H9 (cell line): ENCODE data around the gene ZNHIT1. TPM values are rescaled to one million over a fixed set of nuclear protein-coding genes. Genes with fewer than 3 reads are reported as not detected.

Experiments
- DNase-seq: peaks from one replicate; pipeline ENCODE4 v3.0.0-alpha.2; 2017
- H2AFZ ChIP-seq: one replicate; pipeline ENCODE4 v1.6.1; 2013; ENCODE audit warnings: mild to moderate bottlenecking, low read length, control low read depth, moderate library complexity
- H2AK5ac ChIP-seq: 2 replicates; pipeline ENCODE4 v1.6.1; 2013; ENCODE audit warnings: low read length, control low read depth, mixed read lengths; ENCODE audit not compliant: insufficient read length
- H2BK120ac ChIP-seq: one replicate; pipeline ENCODE4 v1.6.1; 2013; ENCODE audit warnings: low read depth, mild to moderate bottlenecking, low read length, control low read depth, inconsistent platforms; ENCODE audit not compliant: poor library complexity, severe bottlenecking
- H2BK12ac ChIP-seq: 2 replicates; pipeline ENCODE4 v1.6.1; 2013; ENCODE audit warnings: low read length, control low read depth, mixed read lengths, low read depth; ENCODE audit not compliant: insufficient read length
- H2BK15ac ChIP-seq: 2 replicates; pipeline ENCODE4 v1.6.1; 2013; ENCODE audit warnings: low read depth, low read length, control low read depth
- H2BK20ac ChIP-seq: one replicate; pipeline ENCODE4 v1.6.1; 2013; ENCODE audit warnings: low read depth, mild to moderate bottlenecking, low read length, control low read depth, inconsistent platforms; ENCODE audit not compliant: poor library complexity, severe bottlenecking
- H2BK5ac ChIP-seq: 2 replicates; pipeline ENCODE4 v1.6.1; 2013; ENCODE audit warnings: low read length, control low read depth, mixed read lengths; ENCODE audit not compliant: insufficient read length
- H3K14ac ChIP-seq: 2 replicates; pipeline ENCODE4 v1.6.1; 2013; ENCODE audit warnings: low read length, control low read depth; ENCODE audit not compliant: insufficient read depth
- H3K18ac ChIP-seq: 2 replicates; pipeline ENCODE4 v1.6.1; 2013; ENCODE audit warnings: low read depth, mild to moderate bottlenecking, mixed read lengths, low read length, control low read depth; ENCODE audit not compliant: insufficient read length
- H3K23ac ChIP-seq: 2 replicates; pipeline ENCODE4 v1.6.1; 2013; ENCODE audit warnings: low read length, control low read depth, mixed read lengths, low read depth; ENCODE audit not compliant: insufficient read length
- H3K23me2 ChIP-seq: 2 replicates; pipeline ENCODE4 v1.6.1; 2013; ENCODE audit warnings: low read depth, mild to moderate bottlenecking, mixed read lengths, low read length, control low read depth; ENCODE audit not compliant: insufficient read length, poor library complexity, severe bottlenecking
- H3K27ac ChIP-seq: 2 replicates; pipeline ENCODE4 v1.5.1; 2013; ENCODE audit warnings: low read length, control low read depth, mixed read lengths, low read depth; ENCODE audit not compliant: insufficient read length
- H3K27me3 ChIP-seq: 2 replicates; pipeline ENCODE4 v1.6.1; 2013; ENCODE audit warnings: low read length, control low read depth, inconsistent platforms; ENCODE audit not compliant: insufficient read depth
- H3K4ac ChIP-seq: 2 replicates; pipeline ENCODE4 v1.6.1; 2013; ENCODE audit warnings: low read depth, mild to moderate bottlenecking, control low read depth, inconsistent platforms, low read length, moderate library complexity
- H3K4me1 ChIP-seq: 2 replicates; pipeline ENCODE4 v1.6.1; 2013; ENCODE audit warnings: low read length, control low read depth, inconsistent platforms; ENCODE audit not compliant: insufficient read depth
- H3K4me2 ChIP-seq: 2 replicates; pipeline ENCODE4 v1.6.1; 2013; ENCODE audit warnings: low read length, control low read depth, mixed read lengths; ENCODE audit not compliant: insufficient read length, insufficient read depth
- H3K56ac ChIP-seq: 2 replicates; pipeline ENCODE4 v1.6.1; 2013; ENCODE audit warnings: low read depth, mild to moderate bottlenecking, mixed read lengths, low read length, control low read depth; ENCODE audit not compliant: insufficient read length
- H3K79me1 ChIP-seq: 2 replicates; pipeline ENCODE4 v1.6.1; 2013; ENCODE audit warnings: low read depth, mild to moderate bottlenecking, moderate library complexity, low read length, control low read depth, inconsistent platforms; ENCODE audit not compliant: insufficient read depth, poor library complexity, severe bottlenecking
- H3K79me2 ChIP-seq: 2 replicates; pipeline ENCODE4 v1.6.1; 2013; ENCODE audit warnings: low read length, control low read depth, inconsistent platforms; ENCODE audit not compliant: insufficient read depth
- H3K9ac ChIP-seq: 2 replicates; pipeline ENCODE4 v1.6.1; 2013; ENCODE audit warnings: low read length, control low read depth, mixed read lengths; ENCODE audit not compliant: insufficient read length; ENCODE audit errors: extremely low read depth
- H3K9me3 ChIP-seq: one replicate; pipeline ENCODE4 v1.6.1; 2013; ENCODE audit warnings: low read depth, low read length, inconsistent platforms; ENCODE audit not compliant: control insufficient read depth
- H3T11ph ChIP-seq: one replicate; pipeline ENCODE4 v1.6.1; 2013; ENCODE audit warnings: mild to moderate bottlenecking, low read length, control low read depth, inconsistent platforms
- H4K20me1 ChIP-seq: one replicate; pipeline ENCODE4 v1.6.1; 2013; ENCODE audit not compliant: control insufficient read depth, insufficient read length, insufficient read depth
- H4K5ac ChIP-seq: 2 replicates; pipeline ENCODE4 v1.6.1; 2013; ENCODE audit warnings: low read depth, mild to moderate bottlenecking, mixed read lengths, low read length, control low read depth; ENCODE audit not compliant: insufficient read length
- H4K8ac ChIP-seq: replicated peaks from 2 replicates; pipeline ENCODE4 v1.6.1; 2013; ENCODE audit warnings: low read length, control low read depth, mixed read lengths, low read depth; ENCODE audit not compliant: insufficient read length
- H4K91ac ChIP-seq: 2 replicates; pipeline ENCODE4 v1.6.1; 2013; ENCODE audit warnings: low read depth, mild to moderate bottlenecking, moderate library complexity, mixed read lengths, low read length, control low read depth; ENCODE audit not compliant: insufficient read length
- H3K27ac Mint-ChIP-seq, 3 experiments: 2 replicates in 2 of 3; 3 replicates in 1 of 3; pipeline ENCODE4 v1.8.0; 2020 to 2021; ENCODE audit warnings: mixed read lengths in 3 of 3, mild to moderate bottlenecking in 1 of 3, moderate library complexity in 1 of 3
- H3K27me3 Mint-ChIP-seq: 2 replicates; pipeline ENCODE4 v1.8.0; 2021; ENCODE audit warnings: low read depth, mild to moderate bottlenecking, moderate library complexity, mixed read lengths
- H3K36me3 Mint-ChIP-seq, 3 experiments: 2 replicates in 2 of 3; 3 replicates in 1 of 3; pipeline ENCODE4 v1.8.0; 2020 to 2021; ENCODE audit warnings: low read depth in 3 of 3, mixed read lengths in 3 of 3; ENCODE audit not compliant: insufficient read depth in 1 of 3
- H3K4me1 Mint-ChIP-seq, 2 experiments: 2 replicates each; pipeline ENCODE4 v1.8.0; 2020; ENCODE audit warnings: mixed read lengths in 2 of 2
- H3K4me3 Mint-ChIP-seq, 2 experiments: 2 replicates in 1 of 2; 3 replicates in 1 of 2; pipeline ENCODE4 v1.8.0; 2020 to 2021; ENCODE audit warnings: mild to moderate bottlenecking in 2 of 2, mixed read lengths in 2 of 2, moderate library complexity in 1 of 2
- H3K9me3 Mint-ChIP-seq, 2 experiments: 2 replicates in 1 of 2; 3 replicates in 1 of 2; pipeline ENCODE4 v1.8.0; 2020; ENCODE audit warnings: mild to moderate bottlenecking in 2 of 2, mixed read lengths in 2 of 2, moderate library complexity in 1 of 2
- CTCF ChIP-seq: fragments of 200-600 bp; sonication (generic); conservative IDR thresholded peaks from 3 replicates; pipeline ENCODE4 v1.8.0; 2021; ENCODE audit warnings: antibody characterized with exemption, mild to moderate bottlenecking
- WGBS: extraction: QIAGEN DNeasy Blood & Tissue Kit; methylation state at CpG from one replicate; pipeline ENCODE4 v1.1.7; 2013; ENCODE audit warnings: missing lambda C conversion rate, low lambda C conversion rate, mixed read lengths; ENCODE audit not compliant: insufficient read length; ENCODE audit errors: extremely low coverage; 5-methylcytosine and 5-hydroxymethylcytosine counted together
- total RNA-seq: library from RNA; stranded (reverse); gene quantifications from 2 replicates; pipeline ENCODE4 v1.2.1, GENCODE V29; 2021

ZNHIT1 gene
- total RNA-seq, 1 experiment from 2014 or later, result 52.7 TPM

GRCh38 chr7:101170617-101171441 is 47.1 kb upstream of the ZNHIT1 start:
- peak overlapping the region; percentile 68 for H3K4me2 ChIP-seq

More at GRCh38 chr7:101170617-101171441, 47.1 kb upstream of the ZNHIT1 start:
- no peak for TF ChIP-seq CTCF
- Histone ChIP-seq H3K23me2 (peaks cover 49% of the 10 kb centered on the region), H3K18ac (no peak overlapping the region), H3T11ph (no peak overlapping the region), H2BK12ac (no peak overlapping the region), H3K79me1 (no peaks in the 10 kb centered on the region), H3K9me3 (no peaks in the 10 kb centered on the region), H3K4ac (no peak overlapping the region), H2AK5ac (no peak overlapping the region), H4K20me1 (no peaks in the 10 kb centered on the region), H2BK15ac (no peak overlapping the region), H2BK120ac (no peak overlapping the region), H2BK20ac (no peak overlapping the region), H3K27ac (no peak overlapping the region), H3K23ac (no peak overlapping the region), H3K79me2 (no peaks in the 10 kb centered on the region), H3K14ac (no peak overlapping the region), H3K4me1 (peaks cover 13% of the 10 kb centered on the region; the same call in 1 of the 2 replicates), H4K5ac (no peak overlapping the region), H3K56ac (no peak overlapping the region), H4K8ac (no peak overlapping the region), H3K9ac (no peak overlapping the region), H3K27me3 (peaks cover 58% of the 10 kb centered on the region), H2BK5ac (no peak overlapping the region), H2AFZ (no peak overlapping the region), H4K91ac (no peak overlapping the region)
- peak overlapping the region; percentile 55 to 79 for H3K4me3 Mint-ChIP-seq
- no peak overlapping the region for H3K27ac Mint-ChIP-seq
- peaks cover 98% of the 10 kb centered on the region for H3K27me3 Mint-ChIP-seq
- DNase-seq, result peak; percentile 30
- WGBS, result no CpG with 5 or more reads among the region's 17 CpGs
- no peaks in the 10 kb centered on the region for H3K36me3 Mint-ChIP-seq
- peaks cover 0 to 2% of the 10 kb centered on the region in 2 experiments; a peak in 2 of 5 replicates for H3K9me3 Mint-ChIP-seq
- peaks cover 60 to 70% of the 10 kb centered on the region in 2 experiments for H3K4me1 Mint-ChIP-seq
